ENCODE results near the gene SLX4.

SLX4 gene

GRCh38 chr16:3637371-3637923 is 26.0 kb upstream of the SLX4 start:
- no peak for TF ChIP-seq CTCF (conservative IDR thresholded peaks at IDR 0.05)
- TF ChIP-seq ZFX (IDR thresholded peaks at IDR 0.05), result no peak
- no peak overlapping the region for H3K27ac ChIP-seq

- no peak overlapping the region for H3K27ac ChIP-seq
- TF ChIP-seq ZFX (IDR thresholded peaks at IDR 0.05) (no peak), CTCF (conservative IDR thresholded peaks at IDR 0.05) (no peak)
These were observed 14.7 kb upstream of the SLX4 start for GRCh38 chr16:3625911-3626732.

GRCh38 chr16:3625331-3625730 is 13.9 kb upstream of the SLX4 start:
- TF ChIP-seq CTCF (conservative IDR thresholded peaks at IDR 0.05) (no peak), ZFX (IDR thresholded peaks at IDR 0.05) (no peak)
- no peak overlapping the region for H3K27ac ChIP-seq

GRCh38 chr16:3623642-3624041 is 12.2 kb upstream of the SLX4 start:
- TF ChIP-seq CTCF (conservative IDR thresholded peaks at IDR 0.05) (no peak), ZFX (IDR thresholded peaks at IDR 0.05) (no peak)

GRCh38 chr16:3618769-3619141 is 7.3 kb upstream of the SLX4 start:
- no peak overlapping the region for H3K27ac ChIP-seq

More at GRCh38 chr16:3623642-3624041, 12.2 kb upstream of the SLX4 start:
- no peak overlapping the region for H3K27ac ChIP-seq

GRCh38 chr16:3612510-3613466 is 1.4 kb upstream of the SLX4 start:
- TF ChIP-seq ZFX (IDR thresholded peaks at IDR 0.05), result no peak
- TF ChIP-seq CTCF (conservative IDR thresholded peaks at IDR 0.05), result no peak
- peak overlapping the region; percentile 87 for H3K27ac ChIP-seq

More at GRCh38 chr16:3618769-3619141, 7.3 kb upstream of the SLX4 start:
- TF ChIP-seq ZFX (IDR thresholded peaks at IDR 0.05) (no peak), CTCF (conservative IDR thresholded peaks at IDR 0.05) (no peak)

Data from C4-2B (cell line).